ENCODE measurements around the gene BANP. TPM values are rescaled to one million over a fixed set of nuclear protein-coding genes. Genes with fewer than 3 reads are reported as not detected.

Gene BANP
- total RNA-seq, 1 donor from 2014 or later, result 39.1 TPM

GRCh38 chr16:87966064-87966645, 14.9 kb downstream of the BANP start:
- H3K4me3 Mint-ChIP-seq, result no peak overlapping the region
- no peaks in the 10 kb centered on the region for H3K27me3 Mint-ChIP-seq (ENCODE audit: low read depth)
- H3K36me3 Mint-ChIP-seq (ENCODE audit: low read depth), result peaks cover 6% of the 10 kb centered on the region
- TF ChIP-seq CTCF (conservative IDR thresholded peaks at IDR 0.05), result no peak
- H3K4me1 Mint-ChIP-seq, result peaks cover 35% of the 10 kb centered on the region
- H3K27ac Mint-ChIP-seq (ENCODE audit: unreplicated experiment), result no peak overlapping the region
- H3K9me3 Mint-ChIP-seq, result peaks cover 2% of the 10 kb centered on the region
- no peak for DNase-seq (ENCODE audit: low read depth, low spot score)

GRCh38 chr16:87966685-87967185, 15.5 kb downstream of the BANP start:
- Mint-ChIP-seq H3K36me3 (ENCODE audit: low read depth) (peaks cover 12% of the 10 kb centered on the region), H3K27ac (ENCODE audit: unreplicated experiment) (no peak overlapping the region), H3K27me3 (ENCODE audit: low read depth) (no peaks in the 10 kb centered on the region), H3K9me3 (peaks cover 2% of the 10 kb centered on the region), H3K4me3 (no peak overlapping the region), H3K4me1 (peaks cover 35% of the 10 kb centered on the region)
- no peak for DNase-seq (ENCODE audit: low read depth, low spot score)
- no peak for TF ChIP-seq CTCF (conservative IDR thresholded peaks at IDR 0.05)

GRCh38 chr16:87968541-87968940, 17.3 kb downstream of the BANP start:
- Mint-ChIP-seq H3K4me1 (peaks cover 30% of the 10 kb centered on the region), H3K27me3 (ENCODE audit: low read depth) (no peaks in the 10 kb centered on the region), H3K27ac (ENCODE audit: unreplicated experiment) (no peak overlapping the region), H3K4me3 (no peak overlapping the region), H3K9me3 (peaks cover 5% of the 10 kb centered on the region), H3K36me3 (ENCODE audit: low read depth) (peaks cover 27% of the 10 kb centered on the region)
- TF ChIP-seq CTCF (conservative IDR thresholded peaks at IDR 0.05), result no peak
- DNase-seq (ENCODE audit: low read depth, low spot score), result no peak

- DNase-seq (ENCODE audit: low read depth, low spot score), result no peak
- H3K4me1 Mint-ChIP-seq, result peaks cover 20% of the 10 kb centered on the region
- peaks cover 5% of the 10 kb centered on the region for H3K9me3 Mint-ChIP-seq
- TF ChIP-seq CTCF (conservative IDR thresholded peaks at IDR 0.05), result no peak
- H3K36me3 Mint-ChIP-seq (ENCODE audit: low read depth), result peaks cover 30% of the 10 kb centered on the region
- H3K4me3 Mint-ChIP-seq, result no peak overlapping the region
- H3K27me3 Mint-ChIP-seq (ENCODE audit: low read depth), result no peaks in the 10 kb centered on the region
- H3K27ac Mint-ChIP-seq (ENCODE audit: unreplicated experiment), result no peak overlapping the region
Observed at GRCh38 chr16:87970186-87970585, 19.0 kb downstream of the BANP start.

- H3K4me3 Mint-ChIP-seq, result no peak overlapping the region
- no peak for DNase-seq (ENCODE audit: low read depth, low spot score)
- no peak for TF ChIP-seq CTCF (conservative IDR thresholded peaks at IDR 0.05)
- H3K36me3 Mint-ChIP-seq (ENCODE audit: low read depth), result peaks cover 35% of the 10 kb centered on the region
- H3K9me3 Mint-ChIP-seq, result peaks cover 5% of the 10 kb centered on the region
- no peak overlapping the region for H3K27ac Mint-ChIP-seq (ENCODE audit: unreplicated experiment)
- H3K27me3 Mint-ChIP-seq (ENCODE audit: low read depth), result no peaks in the 10 kb centered on the region
- H3K4me1 Mint-ChIP-seq, result peaks cover 14% of the 10 kb centered on the region
Observed at GRCh38 chr16:87971933-87972332, 20.7 kb downstream of the BANP start.
